Glutamatergic neuron (in vitro differentiated cells): ENCODE results near the gene IPO7. TPM values are rescaled to one million over a fixed set of nuclear protein-coding genes. Genes with fewer than 3 reads are reported as not detected.
"Not testable (repeated sequence)": the region's sequence is repeated elsewhere in the genome, so short reads cannot be mapped to it uniquely, and the experiment has no call there.

Source experiments
- DNase-seq: peaks from one replicate; pipeline ENCODE4 v3.0.0; 2022
- H3K27ac Mint-ChIP-seq: one replicate; pipeline ENCODE4 v1.8.0; 2020; ENCODE audit warnings: mild to moderate bottlenecking, mixed read lengths, inconsistent platforms; ENCODE audit not compliant: unreplicated experiment
- H3K27me3 Mint-ChIP-seq: one replicate; pipeline ENCODE4 v1.8.0; 2020; ENCODE audit warnings: mild to moderate bottlenecking, moderate library complexity, mixed read lengths, inconsistent platforms; ENCODE audit not compliant: unreplicated experiment
- H3K36me3 Mint-ChIP-seq: one replicate; pipeline ENCODE4 v1.8.0; 2020; ENCODE audit warnings: mild to moderate bottlenecking, mixed read lengths, inconsistent platforms; ENCODE audit not compliant: unreplicated experiment
- H3K4me1 Mint-ChIP-seq: one replicate; pipeline ENCODE4 v1.8.0; 2020; ENCODE audit warnings: mild to moderate bottlenecking, low read depth, mixed read lengths, inconsistent platforms; ENCODE audit not compliant: unreplicated experiment
- H3K4me3 Mint-ChIP-seq: one replicate; pipeline ENCODE4 v1.8.0; 2020; ENCODE audit warnings: mild to moderate bottlenecking, mixed read lengths, inconsistent platforms; ENCODE audit not compliant: unreplicated experiment
- H3K9me3 Mint-ChIP-seq: one replicate; pipeline ENCODE4 v1.8.0; 2020; ENCODE audit warnings: mild to moderate bottlenecking, moderate library complexity, mixed read lengths, inconsistent platforms; ENCODE audit not compliant: unreplicated experiment
- CTCF ChIP-seq: fragments of 200-600 bp; sonication (generic); IDR thresholded peaks from one replicate; pipeline ENCODE4 v1.5.0; 2021; ENCODE audit not compliant: partially characterized antibody, unreplicated experiment
- total RNA-seq: library from RNA; stranded (reverse); fragmentation: NEBNext Ultra II Directional; extraction: Animal tissue kit (Norgen Biotek cat#: 25700); gene quantifications from one replicate; pipeline ENCODE4 v1.2.1, GENCODE V29; 2021; ENCODE audit not compliant: unreplicated experiment

Gene IPO7
- total RNA-seq, 1 donor from 2014 or later = 72.9 TPM

DNA sequence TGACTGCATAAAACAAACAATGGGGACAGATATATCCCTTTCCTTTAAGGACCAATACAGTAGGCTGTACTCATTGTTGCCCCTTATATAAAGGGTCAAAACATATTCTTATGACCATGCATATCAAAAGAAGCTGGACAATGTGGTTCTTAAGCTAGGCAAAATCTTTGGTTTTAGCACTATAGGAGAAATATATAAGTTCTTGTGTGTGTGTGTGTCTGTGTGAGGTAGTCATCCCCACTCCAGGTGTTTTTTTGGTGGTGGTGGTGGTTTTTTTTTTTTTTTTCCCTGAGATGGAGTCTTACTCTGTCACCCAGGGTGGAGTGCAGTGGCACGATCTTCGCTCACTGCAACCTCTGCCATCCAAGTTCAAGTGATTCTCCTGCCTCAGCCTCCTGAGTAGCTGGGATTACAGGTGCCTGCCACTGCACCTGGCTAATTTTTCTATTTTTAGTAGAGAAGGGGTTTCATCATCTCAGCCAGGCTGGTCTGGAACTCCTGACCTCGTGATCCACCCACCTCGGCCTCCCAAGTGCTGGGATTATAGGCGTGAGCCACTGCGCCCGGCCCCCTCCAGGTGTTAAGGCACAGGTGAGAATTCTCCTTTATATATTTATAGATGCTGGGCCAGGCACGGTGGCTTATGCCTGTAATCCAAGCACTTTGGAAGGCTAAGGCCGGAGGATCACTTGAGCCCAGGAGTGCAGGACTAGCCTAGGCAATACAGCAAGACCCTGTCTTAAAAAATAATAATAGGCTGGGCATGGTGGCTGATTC is 64.3 kb downstream of the IPO7 start:
- Mint-ChIP-seq H3K27ac (no peak overlapping the region), H3K4me3 (no peak overlapping the region), H3K9me3 (peaks cover 2% of the 10 kb centered on the region), H3K27me3 (no peaks in the 10 kb centered on the region), H3K36me3 (peaks cover 6% of the 10 kb centered on the region), H3K4me1 (no peaks in the 10 kb centered on the region)
- no peak for DNase-seq
- no peak for TF ChIP-seq CTCF

GRCh38 chr11:9452023-9452422 is 67.6 kb downstream of the IPO7 start:
- not testable (repeated sequence) for DNase-seq, H3K27ac Mint-ChIP-seq, H3K4me1 Mint-ChIP-seq, H3K4me3 Mint-ChIP-seq, H3K36me3 Mint-ChIP-seq, H3K27me3 Mint-ChIP-seq, H3K9me3 Mint-ChIP-seq

- Mint-ChIP-seq H3K36me3 (peaks cover 6% of the 10 kb centered on the region), H3K27me3 (peaks cover under 1% of the 10 kb centered on the region), H3K9me3 (peaks cover 9% of the 10 kb centered on the region), H3K4me1 (peaks cover 2% of the 10 kb centered on the region), H3K4me3 (no peak overlapping the region), H3K27ac (no peak overlapping the region)
- DNase-seq = no peak
- no peak for TF ChIP-seq CTCF
These were observed 71.3 kb downstream of the IPO7 start for GRCh38 chr11:9455722-9456121.

DNA sequence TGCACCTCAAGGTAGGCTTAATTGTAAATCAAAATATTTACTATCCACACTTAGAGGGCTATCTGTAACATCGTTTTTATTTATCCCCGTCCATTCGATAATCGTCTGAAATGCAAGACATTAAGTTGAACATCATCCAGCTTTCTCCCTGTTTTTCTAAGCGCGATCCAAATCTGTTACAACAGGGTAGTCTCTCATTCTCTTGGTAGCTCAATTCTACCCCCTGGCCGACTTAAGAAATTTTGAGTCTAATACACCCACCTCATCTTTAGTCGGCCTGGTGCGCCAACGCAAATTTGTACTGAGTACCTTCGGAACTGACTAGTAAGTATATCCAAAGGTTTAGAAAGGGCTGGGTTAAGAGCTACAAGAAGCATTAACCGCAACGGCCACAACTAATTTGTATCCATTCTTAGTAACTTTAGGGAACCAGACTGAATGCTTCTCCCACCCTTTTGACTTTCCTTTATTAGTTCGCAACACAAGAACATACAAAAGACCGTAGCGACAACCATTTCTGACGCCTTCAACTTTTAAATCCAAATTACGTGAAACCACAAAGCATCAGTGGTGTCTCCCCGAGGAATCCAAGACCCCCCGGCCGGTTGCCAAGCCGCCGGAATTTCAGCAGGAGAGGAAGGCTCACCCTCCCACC is 75.3 kb downstream of the IPO7 start:
- Mint-ChIP-seq H3K27me3 (peaks cover 4% of the 10 kb centered on the region), H3K4me1 (peaks cover 8% of the 10 kb centered on the region), H3K9me3 (peaks cover 16% of the 10 kb centered on the region), H3K36me3 (no peaks in the 10 kb centered on the region), H3K4me3 (peak overlapping the region; percentile 98), H3K27ac (peak overlapping the region; percentile 97)
- no peak for TF ChIP-seq CTCF
- DNase-seq = no peak

DNA sequence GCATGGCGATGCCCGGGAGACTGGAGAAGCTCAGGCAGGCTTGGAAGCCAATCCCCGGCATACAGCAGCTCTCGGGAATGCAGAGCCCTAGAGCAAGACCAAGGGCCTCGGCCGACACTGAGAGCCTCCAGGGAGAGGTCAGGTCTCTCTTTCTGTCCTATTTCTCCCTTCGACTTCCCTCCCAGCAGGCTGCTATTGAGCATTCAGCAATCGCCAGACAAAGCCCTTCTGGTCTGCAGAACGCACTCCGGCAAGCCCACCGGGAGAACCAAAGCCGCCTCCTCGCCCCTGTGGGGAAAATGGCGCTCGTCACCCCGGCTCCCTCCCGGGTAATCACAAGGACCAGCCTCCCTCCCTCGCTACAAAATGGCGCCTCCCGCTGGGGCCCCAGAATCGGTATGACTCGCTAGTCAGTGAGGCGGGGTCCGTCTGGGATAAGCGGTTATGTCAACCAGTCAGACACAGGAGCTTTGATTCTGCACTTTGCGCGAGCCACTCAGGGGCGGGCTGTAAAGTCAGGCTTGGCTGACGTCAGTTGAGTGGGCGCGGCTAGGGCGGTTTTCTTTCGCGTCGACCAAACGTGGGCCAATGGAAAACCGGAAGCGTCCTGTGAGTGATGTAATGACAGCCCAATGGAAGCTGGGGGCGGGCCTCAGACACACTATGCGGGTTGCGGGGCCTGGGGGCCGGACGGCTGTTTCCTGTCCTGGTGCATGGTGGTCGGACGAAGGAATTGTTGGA is 76.0 kb downstream of the IPO7 start, which contains the start of gene ZNF143:
ZNF143 (plus strand) TSS at position 691 of the 741 bp plus-strand sequence. CDS start 10,297 bp downstream, outside the sequence.
- peaks cover 8% of the 10 kb centered on the region for H3K4me1 Mint-ChIP-seq
- H3K27ac Mint-ChIP-seq = peak within 1 kb of the TSS; percentile 98
- peak within 1 kb of the TSS; percentile 98 for H3K4me3 Mint-ChIP-seq
- H3K9me3 Mint-ChIP-seq = peaks cover 16% of the 10 kb centered on the region
- peak; percentile 99 for DNase-seq
- peaks cover 4% of the 10 kb centered on the region for H3K27me3 Mint-ChIP-seq
- no peaks in the 10 kb centered on the region for H3K36me3 Mint-ChIP-seq
- TF ChIP-seq CTCF = no peak
